GM19023 (cell line): ENCODE data around the gene UGP2.
"Not testable (repeated sequence)": the region's sequence is repeated elsewhere in the genome, so short reads cannot be mapped to it uniquely, and the experiment has no call there.

Experiments
- ATAC-seq: cut with Tn5 transposase; IDR thresholded peaks from one replicate; pipeline ENCODE4 v1.9.1; 2021; ENCODE audit warnings: mild to moderate bottlenecking, moderate library complexity; ENCODE audit not compliant: unreplicated experiment

Gene UGP2

GRCh38 chr2:63840081-63840784 is 1.5 kb upstream of the UGP2 start:
- ATAC-seq, result peak; percentile 31

DNA sequence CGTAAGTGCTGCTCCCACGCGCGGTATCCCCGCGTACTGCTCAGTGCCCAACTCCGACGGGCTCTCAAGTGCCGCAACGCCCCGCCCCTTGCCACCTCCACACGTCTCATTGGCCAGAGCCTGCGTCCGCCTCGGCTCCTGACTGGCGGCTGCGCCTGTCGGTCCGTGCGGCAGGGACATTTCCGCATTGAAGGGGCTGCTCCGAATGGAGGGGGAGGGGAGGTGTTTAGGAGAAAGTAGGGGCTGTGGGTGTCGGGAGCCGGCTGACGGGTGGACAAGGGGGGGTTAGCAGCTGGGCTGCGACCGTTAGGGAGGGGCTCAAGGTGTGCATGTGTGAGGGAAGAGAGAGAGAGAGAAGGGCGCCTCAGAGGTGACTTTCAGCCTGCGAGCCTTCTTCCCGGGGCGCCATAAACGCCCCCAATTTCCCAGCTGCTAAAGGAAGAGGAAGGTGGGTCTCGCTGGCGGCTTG is 877 bp upstream of the UGP2 start:
- peak; percentile 94 for ATAC-seq

- ATAC-seq, result no peak
Observed at GRCh38 chr2:63842149-63843061, 709 bp downstream of the UGP2 start.

DNA sequence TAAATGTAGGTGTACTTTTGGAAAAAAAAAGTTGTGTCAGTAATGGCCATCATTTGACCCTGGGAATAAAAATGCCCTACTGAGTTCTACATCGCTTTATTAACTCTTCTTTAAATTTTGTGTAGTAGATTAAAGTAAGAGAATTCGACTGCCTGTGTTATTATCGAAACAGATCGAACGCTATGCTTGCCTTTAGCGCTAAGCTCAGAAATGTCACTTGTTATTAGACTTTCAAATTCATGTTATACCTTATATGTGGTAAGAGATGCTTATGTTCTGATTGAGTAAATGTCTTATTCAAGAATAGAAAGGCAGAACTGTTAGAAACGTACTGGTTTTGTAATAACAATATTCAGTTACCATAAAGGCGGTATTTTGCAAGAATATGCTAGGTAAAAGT is 1.4 kb downstream of the UGP2 start:
- ATAC-seq, result no peak

DNA sequence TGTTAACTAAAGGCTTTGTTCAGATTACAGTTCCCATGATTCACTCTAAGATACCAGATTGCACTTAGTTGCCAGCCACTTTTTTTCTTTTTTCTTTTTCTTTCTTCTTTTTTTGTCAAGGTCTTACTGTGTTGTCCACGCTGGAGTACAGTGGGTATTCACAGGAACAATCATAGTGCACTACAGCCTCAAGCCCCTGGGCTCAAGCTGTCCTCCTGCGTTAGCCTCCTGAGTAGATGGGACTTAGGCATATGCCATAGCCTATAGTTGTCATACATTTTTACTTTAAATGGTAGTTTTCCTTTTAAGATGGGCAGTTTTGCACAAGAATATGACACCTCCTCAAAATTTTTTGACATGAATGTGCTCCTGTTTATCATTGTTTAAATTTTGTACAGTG is 2.1 kb downstream of the UGP2 start:
- no peak for ATAC-seq

DNA sequence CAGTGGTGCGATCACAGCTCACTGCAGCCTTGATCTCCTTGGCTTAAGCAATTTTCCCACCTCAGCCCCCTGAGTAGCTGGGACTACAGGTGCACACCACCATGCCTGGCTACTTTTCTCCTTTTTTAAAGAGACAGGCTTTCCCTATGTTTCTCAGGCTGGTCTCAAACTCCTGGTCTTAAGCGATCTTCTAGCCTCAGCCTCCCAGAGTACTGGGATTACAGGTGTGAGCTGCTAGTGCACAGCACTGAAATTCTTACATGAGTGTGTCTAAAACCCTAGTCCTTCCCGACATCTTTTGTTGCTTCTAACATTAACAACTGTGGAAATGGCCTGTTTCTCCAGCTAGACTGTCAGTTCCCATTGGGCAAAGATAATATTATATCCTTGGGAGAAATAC is 2.9 kb downstream of the UGP2 start:
- no peak for ATAC-seq

GRCh38 chr2:63845866-63846265 is 4.2 kb downstream of the UGP2 start:
- no peak for ATAC-seq

DNA sequence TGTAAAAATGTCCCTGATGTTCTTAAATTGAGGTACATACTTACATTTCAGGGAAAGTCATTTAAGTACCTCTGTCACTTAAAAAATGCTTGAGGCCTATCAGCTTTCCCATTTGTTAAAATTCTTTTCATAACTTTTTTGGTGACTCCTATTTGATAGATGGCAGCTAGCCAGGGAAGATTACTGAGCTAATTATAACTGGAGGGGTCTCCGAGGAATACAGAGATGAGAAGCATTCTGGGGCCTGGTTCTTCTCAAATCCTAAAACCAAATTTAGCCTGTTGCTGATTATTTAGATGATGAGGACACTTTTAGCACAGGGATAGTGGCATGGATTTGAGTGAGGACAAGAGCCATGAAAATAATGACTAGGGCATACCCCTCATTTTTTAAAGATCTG is 4.8 kb downstream of the UGP2 start:
- ATAC-seq, result no peak

DNA sequence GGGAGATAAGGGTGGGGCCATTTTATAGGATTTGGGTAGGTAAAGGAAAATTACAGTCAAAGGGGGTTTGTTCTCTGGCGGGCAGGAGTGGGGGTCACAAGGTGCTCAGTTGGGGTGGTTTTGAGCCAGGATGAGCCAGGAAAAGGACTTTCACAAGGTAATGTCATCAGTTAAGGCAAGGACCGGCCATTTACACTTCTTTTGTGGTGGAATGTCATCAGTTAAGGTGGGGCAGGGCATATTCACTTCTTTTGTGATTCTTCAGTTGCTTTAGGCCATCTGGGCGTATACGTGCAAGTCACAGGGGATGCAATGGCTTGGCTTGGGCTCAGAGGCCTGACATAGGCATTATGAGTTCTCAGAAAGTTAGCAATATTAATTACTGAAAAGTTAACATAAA is 5.9 kb downstream of the UGP2 start:
- ATAC-seq, result not testable (repeated sequence)

- no peak for ATAC-seq
Observed at GRCh38 chr2:63849381-63850203, 7.9 kb downstream of the UGP2 start.

GRCh38 chr2:63850204-63850571 is 8.5 kb downstream of the UGP2 start:
- no peak for ATAC-seq

DNA sequence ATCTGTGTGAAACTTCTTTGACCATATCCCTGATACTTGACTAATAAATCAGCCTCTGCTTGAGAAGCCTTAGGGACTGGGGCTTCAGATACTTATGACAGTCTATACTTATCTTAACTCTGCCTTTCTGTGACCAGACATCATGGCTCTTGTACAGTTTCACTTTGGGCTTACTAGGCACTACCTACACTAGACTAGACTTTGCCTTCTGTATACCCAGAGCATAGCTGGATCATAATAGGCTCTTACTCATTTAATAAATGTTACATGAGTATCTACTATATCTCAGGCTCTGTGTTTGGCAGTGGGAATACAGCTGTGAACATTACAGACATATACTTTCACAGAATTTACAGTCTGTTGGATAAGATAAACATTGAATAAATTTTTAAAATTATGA is 9.0 kb downstream of the UGP2 start:
- no peak for ATAC-seq

- no peak for ATAC-seq
Observed at GRCh38 chr2:63851691-63852311, 10.1 kb downstream of the UGP2 start.

GRCh38 chr2:63853527-63854310 is 12.0 kb downstream of the UGP2 start:
- no peak for ATAC-seq

DNA sequence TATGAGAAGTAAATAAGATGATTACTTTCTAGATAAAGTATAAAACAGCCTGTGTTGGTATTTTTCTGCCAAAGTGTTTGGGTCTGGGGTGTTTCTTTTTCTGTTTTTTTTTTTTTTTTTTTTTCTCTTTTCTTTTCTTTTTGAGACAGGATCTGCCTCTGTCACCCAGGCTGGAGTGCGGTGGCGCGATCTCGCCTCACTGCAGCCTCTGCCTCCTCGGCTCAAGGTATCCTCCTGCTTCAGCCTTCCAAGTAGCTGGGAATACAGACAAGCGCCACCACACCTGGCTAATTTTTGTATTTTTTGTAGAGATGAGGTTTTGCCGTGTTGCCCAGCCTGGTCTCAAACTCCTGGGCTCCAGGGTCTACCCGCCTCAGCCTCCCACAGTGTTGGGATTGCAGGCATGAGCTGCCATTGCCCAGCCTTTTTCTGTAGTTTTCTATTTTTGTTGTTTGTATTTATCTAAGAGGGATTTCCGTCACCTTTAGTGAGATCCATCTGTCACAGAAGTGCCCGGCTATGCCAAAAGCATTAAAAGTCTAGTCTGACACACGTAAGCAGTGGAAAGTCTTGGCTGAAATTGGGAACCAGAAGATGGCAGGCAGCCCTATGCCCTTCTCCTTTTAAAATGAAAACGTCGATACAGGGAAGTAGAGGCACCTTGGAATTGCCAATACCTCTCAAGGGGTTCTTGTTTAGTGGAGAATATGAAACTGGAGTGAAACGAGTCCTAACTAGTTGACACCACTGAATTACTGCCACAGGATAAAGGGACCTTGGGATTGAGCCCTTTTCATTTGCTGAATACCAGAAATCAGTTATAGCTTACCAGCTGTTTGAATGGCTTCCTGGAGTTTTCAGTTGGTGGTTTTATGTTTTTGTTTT is 14.0 kb downstream of the UGP2 start:
- ATAC-seq, result no peak

- ATAC-seq, result no peak
Observed at GRCh38 chr2:63856303-63856603, 14.6 kb downstream of the UGP2 start.

- no peak for ATAC-seq
Observed at GRCh38 chr2:63858291-63858690, 16.6 kb downstream of the UGP2 start.

- no peak for ATAC-seq
Observed at GRCh38 chr2:63861220-63861822, 19.6 kb downstream of the UGP2 start.

GRCh38 chr2:63862806-63863205 is 21.1 kb downstream of the UGP2 start:
- no peak for ATAC-seq
